H1 (cell line): ENCODE measurements around the gene PDX1. TPM values are rescaled to one million over a fixed set of nuclear protein-coding genes. Genes with fewer than 3 reads are reported as not detected.

Experiments used
- KDM5A ChIP-seq: fragments of 200-600 bp; IDR thresholded peaks from 2 replicates; pipeline ENCODE4 v1.7.1; 2012; ENCODE audit warnings: mild to moderate bottlenecking, low read length, inconsistent platforms, mixed read lengths
- polyA plus RNA-seq, 7 experiments: library from polyadenylated mRNA; depleted of rRNA in 3 of 7; stranded (reverse) in 5 of 7; unstranded in 2 of 7; fragments of >200 nt in 5 of 7; fragments of 200-250 nt in 2 of 7; gene quantifications; 1 replicate in 5 of 7; 2 replicates in 1 of 7; 4 replicates in 1 of 7; pipeline versions ENCODE4 v1.2.1 to v1.2.3, GENCODE V29; 2011 to 2013; ENCODE audit warnings: missing spikeins in 2 of 7, mixed read lengths in 2 of 7
- total RNA-seq: library from RNA; stranded (reverse); fragmentation: NEBNext Ultra II Directional; extraction: Animal tissue kit (Norgen Biotek cat#: 25700); gene quantifications from 2 replicates; pipeline ENCODE4 v1.2.1, GENCODE V29; 2021
- TF ChIP-seq, protein P1 (sequence below): fragments of 300-600 bp; sonication (generic); IDR thresholded peaks from 2 replicates; pipeline ENCODE4 v1.7.1; 2012; ENCODE audit warnings: low read length, moderate library complexity, mild to moderate bottlenecking, inconsistent platforms; ENCODE audit not compliant: insufficient replicate concordance
- TF ChIP-seq, protein P2 (sequence below): IDR thresholded peaks from 2 replicates; pipeline ENCODE4 v1.6.1; 2012; ENCODE audit warnings: inconsistent platforms

PDX1 gene
- total and polyA plus RNA-seq, 2 of the 8 experiments (the other 6 are each of a cell fraction or from before 2014, with no cell fraction given) = not detected

DNA sequence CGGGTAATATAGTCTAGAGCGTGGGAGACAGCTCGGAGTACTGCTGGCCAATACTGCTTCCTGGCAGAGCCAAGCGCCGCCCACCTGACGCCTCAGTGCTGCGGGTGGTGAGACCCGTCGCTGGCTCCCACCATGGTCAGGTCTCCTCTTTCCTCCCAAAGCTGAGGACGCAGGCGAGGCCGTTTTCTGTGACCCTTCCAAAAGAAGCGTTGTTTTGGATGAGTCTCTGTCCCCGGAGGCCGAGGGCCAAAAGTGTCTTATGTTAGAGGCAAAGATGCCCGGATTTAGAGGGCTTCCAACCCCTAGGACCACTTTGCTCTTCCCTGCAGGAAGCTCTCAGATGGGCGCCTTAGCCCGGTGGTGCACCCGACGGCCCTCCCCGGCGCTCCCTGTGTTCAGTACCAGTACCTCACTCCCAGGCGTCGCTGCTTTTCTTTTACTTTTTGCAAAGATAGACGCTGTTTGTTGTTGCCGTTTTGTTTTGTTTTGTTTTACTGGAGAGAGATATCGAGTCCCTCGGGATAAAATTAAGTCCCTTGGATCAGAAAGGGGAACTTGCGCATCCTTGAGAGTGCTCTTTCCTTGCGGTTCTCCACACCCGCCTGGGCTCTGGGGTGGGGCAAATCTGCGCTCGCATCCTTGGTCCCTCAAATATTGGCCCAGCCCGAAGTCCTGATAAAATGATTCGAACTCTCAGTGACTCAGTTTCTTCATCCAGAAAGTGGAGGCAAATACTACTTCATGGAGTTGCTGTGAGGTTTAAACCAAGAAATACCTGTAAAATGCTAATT, 7.0 kb downstream of the PDX1 start (continued):
- TF ChIP-seq, protein P1, sequence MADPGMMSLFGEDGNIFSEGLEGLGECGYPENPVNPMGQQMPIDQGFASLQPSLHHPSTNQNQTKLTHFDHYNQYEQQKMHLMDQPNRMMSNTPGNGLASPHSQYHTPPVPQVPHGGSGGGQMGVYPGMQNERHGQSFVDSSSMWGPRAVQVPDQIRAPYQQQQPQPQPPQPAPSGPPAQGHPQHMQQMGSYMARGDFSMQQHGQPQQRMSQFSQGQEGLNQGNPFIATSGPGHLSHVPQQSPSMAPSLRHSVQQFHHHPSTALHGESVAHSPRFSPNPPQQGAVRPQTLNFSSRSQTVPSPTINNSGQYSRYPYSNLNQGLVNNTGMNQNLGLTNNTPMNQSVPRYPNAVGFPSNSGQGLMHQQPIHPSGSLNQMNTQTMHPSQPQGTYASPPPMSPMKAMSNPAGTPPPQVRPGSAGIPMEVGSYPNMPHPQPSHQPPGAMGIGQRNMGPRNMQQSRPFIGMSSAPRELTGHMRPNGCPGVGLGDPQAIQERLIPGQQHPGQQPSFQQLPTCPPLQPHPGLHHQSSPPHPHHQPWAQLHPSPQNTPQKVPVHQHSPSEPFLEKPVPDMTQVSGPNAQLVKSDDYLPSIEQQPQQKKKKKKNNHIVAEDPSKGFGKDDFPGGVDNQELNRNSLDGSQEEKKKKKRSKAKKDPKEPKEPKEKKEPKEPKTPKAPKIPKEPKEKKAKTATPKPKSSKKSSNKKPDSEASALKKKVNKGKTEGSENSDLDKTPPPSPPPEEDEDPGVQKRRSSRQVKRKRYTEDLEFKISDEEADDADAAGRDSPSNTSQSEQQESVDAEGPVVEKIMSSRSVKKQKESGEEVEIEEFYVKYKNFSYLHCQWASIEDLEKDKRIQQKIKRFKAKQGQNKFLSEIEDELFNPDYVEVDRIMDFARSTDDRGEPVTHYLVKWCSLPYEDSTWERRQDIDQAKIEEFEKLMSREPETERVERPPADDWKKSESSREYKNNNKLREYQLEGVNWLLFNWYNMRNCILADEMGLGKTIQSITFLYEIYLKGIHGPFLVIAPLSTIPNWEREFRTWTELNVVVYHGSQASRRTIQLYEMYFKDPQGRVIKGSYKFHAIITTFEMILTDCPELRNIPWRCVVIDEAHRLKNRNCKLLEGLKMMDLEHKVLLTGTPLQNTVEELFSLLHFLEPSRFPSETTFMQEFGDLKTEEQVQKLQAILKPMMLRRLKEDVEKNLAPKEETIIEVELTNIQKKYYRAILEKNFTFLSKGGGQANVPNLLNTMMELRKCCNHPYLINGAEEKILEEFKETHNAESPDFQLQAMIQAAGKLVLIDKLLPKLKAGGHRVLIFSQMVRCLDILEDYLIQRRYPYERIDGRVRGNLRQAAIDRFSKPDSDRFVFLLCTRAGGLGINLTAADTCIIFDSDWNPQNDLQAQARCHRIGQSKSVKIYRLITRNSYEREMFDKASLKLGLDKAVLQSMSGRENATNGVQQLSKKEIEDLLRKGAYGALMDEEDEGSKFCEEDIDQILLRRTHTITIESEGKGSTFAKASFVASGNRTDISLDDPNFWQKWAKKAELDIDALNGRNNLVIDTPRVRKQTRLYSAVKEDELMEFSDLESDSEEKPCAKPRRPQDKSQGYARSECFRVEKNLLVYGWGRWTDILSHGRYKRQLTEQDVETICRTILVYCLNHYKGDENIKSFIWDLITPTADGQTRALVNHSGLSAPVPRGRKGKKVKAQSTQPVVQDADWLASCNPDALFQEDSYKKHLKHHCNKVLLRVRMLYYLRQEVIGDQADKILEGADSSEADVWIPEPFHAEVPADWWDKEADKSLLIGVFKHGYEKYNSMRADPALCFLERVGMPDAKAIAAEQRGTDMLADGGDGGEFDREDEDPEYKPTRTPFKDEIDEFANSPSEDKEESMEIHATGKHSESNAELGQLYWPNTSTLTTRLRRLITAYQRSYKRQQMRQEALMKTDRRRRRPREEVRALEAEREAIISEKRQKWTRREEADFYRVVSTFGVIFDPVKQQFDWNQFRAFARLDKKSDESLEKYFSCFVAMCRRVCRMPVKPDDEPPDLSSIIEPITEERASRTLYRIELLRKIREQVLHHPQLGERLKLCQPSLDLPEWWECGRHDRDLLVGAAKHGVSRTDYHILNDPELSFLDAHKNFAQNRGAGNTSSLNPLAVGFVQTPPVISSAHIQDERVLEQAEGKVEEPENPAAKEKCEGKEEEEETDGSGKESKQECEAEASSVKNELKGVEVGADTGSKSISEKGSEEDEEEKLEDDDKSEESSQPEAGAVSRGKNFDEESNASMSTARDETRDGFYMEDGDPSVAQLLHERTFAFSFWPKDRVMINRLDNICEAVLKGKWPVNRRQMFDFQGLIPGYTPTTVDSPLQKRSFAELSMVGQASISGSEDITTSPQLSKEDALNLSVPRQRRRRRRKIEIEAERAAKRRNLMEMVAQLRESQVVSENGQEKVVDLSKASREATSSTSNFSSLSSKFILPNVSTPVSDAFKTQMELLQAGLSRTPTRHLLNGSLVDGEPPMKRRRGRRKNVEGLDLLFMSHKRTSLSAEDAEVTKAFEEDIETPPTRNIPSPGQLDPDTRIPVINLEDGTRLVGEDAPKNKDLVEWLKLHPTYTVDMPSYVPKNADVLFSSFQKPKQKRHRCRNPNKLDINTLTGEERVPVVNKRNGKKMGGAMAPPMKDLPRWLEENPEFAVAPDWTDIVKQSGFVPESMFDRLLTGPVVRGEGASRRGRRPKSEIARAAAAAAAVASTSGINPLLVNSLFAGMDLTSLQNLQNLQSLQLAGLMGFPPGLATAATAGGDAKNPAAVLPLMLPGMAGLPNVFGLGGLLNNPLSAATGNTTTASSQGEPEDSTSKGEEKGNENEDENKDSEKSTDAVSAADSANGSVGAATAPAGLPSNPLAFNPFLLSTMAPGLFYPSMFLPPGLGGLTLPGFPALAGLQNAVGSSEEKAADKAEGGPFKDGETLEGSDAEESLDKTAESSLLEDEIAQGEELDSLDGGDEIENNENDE = no peak
- TF ChIP-seq, protein P2, sequence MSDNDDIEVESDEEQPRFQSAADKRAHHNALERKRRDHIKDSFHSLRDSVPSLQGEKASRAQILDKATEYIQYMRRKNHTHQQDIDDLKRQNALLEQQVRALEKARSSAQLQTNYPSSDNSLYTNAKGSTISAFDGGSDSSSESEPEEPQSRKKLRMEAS = no peak
- TF ChIP-seq KDM5A = no peak
